CD4-positive, alpha-beta T cell treated with Interferon gamma for 1 hour (primary cell): ENCODE results near the gene KIF26B.

ENCODE experiments used
- DNase-seq: peaks from one replicate; pipeline ENCODE4 v3.0.0-alpha.2; 2020

The KIF26B gene

GRCh38 chr1:245245021-245245667 lies 90.4 kb downstream of the KIF26B start:
- no peak for DNase-seq

DNA sequence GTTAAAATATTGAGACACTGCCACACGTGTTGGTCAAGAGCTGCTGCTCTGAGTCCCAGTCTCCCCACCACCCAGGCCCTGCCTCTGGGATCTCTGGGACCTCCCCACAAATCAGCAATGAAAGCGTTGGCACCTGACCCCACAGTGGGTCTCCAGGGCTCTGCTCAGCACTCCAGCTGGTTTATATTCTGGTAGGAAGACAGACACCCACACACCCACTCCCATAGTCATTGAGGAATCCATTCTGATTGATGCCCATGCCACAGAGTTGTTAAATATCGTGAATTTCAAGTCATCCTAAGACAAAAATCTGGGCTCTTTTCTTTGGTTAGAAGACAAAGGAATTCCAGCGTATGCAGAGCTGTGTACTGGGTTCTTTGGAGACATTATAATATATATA lies 91.6 kb downstream of the KIF26B start:
- no peak for DNase-seq

DNA sequence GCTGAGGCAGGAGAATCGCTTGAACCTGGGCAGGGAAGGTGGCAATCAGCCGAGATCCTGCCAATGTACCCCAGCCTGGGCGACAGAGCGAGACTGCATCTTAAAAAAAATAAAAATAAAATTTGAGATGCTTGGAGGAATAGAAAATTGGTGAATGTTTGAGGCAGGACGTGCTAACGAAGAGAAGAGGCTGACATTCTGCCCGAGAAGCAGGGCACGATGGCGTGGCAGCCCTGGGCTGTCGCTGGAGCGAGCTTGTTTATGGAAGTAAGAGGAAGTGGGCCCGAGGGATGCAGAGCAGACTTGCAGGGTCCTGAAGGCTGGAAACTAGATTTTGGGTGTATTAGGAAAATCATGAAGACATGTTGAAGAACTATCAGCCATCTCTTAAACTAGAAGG lies 92.6 kb downstream of the KIF26B start:
- no peak for DNase-seq

DNA sequence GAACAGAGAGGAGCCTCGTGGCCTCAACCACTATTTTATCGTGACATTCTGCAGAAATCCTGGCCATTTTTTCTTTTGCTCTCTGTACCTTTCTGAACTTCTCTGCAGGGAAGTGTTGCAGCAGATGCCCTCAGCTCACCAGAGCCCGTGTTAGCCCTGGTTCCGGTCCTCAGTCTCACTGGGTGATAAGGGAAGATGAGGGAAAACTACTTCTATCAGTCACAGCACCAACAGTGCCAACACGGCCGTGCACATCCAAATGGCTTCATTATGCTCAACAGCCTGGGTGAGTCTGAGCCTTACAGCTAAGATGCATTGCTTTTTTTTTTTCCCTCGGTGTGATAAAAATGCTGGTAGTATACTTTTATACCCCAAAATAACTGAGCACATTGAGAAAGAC lies 93.0 kb downstream of the KIF26B start:
- no peak for DNase-seq

DNA sequence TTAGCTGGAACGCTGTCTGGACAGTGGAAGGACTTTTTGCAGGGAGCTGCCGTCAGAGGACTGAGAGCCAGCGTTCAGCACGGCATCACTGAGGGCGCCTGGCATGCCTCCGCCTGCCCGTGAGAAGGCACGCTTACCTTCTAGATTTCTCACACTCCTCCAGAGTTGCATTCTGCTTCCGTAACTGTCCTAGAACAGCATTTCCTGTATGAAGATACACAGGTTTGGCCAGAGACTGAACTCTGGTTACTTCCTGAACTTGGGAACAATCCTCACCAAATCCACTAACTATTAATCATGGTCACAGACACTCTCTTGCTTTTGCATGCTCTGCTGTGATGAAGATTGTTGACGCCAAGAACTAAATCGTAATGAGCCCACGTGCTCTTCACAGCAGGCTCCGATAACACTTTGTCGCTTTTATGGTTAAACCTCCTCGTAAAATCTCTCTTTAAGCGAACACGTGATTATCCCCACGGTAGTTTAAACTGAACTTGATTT lies 93.5 kb downstream of the KIF26B start:
- DNase-seq: no peak

DNA sequence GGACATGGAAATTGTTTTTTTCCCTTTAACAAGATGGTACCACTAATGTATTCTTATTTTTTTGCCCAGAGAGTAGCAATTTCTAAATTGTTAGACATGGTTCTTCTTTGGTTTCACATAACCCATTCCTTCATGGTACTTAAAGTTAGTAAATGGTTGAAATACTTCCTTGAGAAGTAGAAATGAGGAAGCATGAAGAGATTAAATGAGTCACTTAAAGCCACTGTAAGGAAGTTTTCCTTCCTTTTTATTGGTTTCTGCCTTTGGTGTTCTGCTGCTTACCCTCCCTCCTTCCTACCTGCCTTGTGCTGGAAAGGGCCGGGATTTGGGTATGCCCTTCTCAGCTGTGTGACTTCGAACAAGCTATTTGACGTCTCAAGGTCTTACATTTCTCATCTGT lies 101.0 kb downstream of the KIF26B start:
- no peak for DNase-seq

GRCh38 chr1:245256528-245256927 lies 101.7 kb downstream of the KIF26B start:
- DNase-seq: no peak

- peak; percentile 8 for DNase-seq
Measured at GRCh38 chr1:245258271-245258920, 103.6 kb downstream of the KIF26B start.

DNA sequence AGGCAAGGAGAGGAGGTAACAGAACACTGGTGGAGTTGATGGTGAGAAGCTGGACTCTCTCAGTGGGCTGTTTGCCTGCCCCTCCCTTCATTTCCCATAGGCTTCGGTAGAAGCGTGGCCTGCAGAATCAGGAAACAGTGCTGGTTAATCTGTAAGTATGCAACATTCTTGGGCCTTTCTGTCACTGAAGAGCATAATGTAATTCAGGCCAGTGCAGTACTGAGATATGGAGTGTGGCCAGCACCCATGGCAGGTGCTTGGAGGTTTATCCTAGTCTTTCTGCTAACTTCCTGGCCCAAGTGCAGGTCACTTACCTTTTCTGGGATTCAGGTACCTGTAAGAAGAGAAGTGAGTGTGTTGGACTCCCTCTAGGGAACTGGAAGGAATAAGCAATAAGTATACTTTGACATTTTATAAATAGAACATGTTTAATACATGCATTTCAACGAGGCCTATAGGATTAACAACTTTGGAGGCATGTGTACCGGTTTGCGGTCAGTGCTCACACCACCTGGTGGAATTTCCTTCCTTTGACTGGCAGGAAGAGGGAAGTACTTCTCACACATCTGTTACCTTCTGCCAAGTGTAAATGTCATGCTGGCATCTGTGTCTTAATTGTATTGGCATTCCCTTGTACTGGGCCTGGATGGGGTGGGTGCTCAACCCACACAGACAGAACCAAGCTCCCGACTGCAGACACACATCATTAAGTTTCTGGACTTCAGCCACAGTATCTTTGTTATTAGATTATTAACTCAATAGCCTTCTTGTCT lies 105.5 kb downstream of the KIF26B start:
- DNase-seq: no peak

GRCh38 chr1:245260883-245261282 lies 106.1 kb downstream of the KIF26B start:
- no peak for DNase-seq

DNA sequence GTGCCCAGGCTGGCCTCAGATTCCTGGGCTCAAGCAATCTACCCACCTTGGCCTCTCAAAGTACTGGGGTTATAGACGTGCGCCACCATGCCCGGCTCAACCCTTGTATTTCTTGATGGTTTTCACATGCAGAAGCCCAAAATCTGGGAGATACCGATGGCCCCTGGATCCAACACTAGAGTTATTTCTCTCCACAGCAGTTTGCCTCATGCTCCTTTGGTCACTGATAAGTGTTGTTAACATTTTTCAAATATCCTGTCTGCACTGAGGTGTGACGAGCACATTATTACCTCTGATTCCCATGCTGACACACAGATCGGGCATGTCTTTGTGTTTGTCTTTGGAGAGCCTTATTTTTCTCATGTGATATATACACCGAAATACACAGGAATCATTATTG lies 107.0 kb downstream of the KIF26B start:
- no peak for DNase-seq

DNA sequence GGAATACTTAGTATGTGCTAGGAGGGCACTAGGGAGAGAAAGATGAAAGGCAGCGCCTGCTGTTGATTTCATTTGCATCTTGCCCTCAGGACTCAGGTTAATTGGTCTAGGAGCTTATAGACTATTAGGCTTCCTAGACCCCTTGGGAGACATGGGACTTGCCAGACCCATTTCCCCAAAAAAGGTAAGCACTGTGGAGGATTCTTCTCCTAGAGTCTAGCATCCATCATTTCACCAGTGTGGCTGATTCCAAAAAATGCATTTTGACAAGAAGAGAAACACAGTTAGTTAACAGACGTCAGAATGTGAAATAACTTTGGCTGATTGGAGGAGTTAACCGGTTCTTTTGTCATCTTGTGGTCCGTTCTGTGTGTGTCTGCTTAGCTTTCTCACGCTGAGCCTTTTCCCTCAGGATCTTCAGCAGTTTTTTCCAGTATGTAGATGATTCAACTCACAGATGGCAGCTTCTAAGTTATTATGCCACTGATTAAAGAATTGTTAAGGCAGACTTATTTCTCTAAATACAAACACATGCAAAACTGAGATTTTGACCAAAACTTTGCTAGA lies 108.8 kb downstream of the KIF26B start:
- DNase-seq: no peak

- no peak for DNase-seq
Measured at GRCh38 chr1:245264226-245264625, 109.4 kb downstream of the KIF26B start.

- DNase-seq: no peak
Measured at GRCh38 chr1:245266105-245266504, 111.3 kb downstream of the KIF26B start.

GRCh38 chr1:245270063-245270462 lies 115.3 kb downstream of the KIF26B start:
- no peak for DNase-seq

DNA sequence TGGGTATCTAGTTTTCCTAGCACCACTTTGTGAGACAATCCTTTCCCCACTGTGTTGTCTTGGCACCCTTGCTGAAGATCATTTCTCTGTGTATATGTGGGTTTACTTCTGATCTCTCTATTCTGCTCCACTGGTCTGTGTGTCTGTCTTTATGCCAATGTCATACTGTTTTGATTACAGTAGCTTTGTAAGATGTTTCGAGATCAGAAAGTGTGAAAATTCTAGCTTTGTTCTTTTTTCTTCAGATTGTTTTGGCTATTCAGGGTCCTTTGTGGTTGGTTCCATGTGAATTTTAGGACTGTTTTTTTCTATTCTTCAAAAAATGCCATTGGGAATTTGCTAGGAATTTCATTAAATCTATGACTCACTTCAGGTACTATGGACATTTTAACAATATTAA lies 116.2 kb downstream of the KIF26B start:
- no peak for DNase-seq

DNA sequence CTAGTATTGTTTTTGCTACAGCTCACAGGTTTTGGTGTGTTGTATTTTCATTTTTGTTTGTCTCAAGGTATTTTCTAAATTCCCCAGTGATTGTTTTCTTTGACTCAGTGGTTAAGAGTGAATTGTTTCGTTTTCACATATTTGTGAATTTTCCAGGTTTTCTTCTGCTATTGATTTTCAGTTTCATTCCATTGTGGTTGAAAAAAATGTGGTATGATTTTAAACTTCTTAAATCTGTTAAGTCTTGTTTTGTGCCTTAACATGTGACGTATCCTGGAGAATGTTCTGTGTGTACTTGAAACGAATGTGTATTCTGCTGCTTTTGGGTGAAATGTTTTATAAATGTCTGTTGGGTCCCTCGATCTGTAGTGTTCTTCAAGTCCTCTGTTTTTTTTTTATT lies 117.9 kb downstream of the KIF26B start:
- DNase-seq: no peak

GRCh38 chr1:245276445-245276844 lies 121.7 kb downstream of the KIF26B start:
- no peak for DNase-seq

- no peak for DNase-seq
Measured at GRCh38 chr1:245277276-245277675, 122.5 kb downstream of the KIF26B start.

GRCh38 chr1:245278846-245279245 lies 124.1 kb downstream of the KIF26B start:
- no peak for DNase-seq

DNA sequence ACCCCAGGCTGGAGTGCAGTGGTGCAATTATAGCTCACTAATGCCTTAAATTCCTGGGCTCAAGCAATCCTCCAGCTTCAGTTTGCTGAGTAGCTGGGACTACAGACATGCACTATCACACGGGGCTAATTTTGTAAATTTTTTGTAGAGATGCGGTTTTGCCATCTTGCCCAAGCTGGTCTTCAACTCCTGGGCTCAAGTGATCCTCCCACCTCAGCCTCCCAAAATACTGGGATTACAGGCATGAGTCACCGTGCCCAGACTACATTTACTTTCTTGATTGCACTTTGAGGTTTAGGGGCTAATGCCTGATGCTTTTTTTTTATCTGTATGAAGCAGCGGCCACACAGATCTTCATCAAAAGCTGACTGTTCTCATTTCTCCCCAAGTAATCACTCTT lies 124.6 kb downstream of the KIF26B start:
- no peak for DNase-seq

- DNase-seq: no peak
Measured at GRCh38 chr1:245283001-245283400, 128.2 kb downstream of the KIF26B start.

DNA sequence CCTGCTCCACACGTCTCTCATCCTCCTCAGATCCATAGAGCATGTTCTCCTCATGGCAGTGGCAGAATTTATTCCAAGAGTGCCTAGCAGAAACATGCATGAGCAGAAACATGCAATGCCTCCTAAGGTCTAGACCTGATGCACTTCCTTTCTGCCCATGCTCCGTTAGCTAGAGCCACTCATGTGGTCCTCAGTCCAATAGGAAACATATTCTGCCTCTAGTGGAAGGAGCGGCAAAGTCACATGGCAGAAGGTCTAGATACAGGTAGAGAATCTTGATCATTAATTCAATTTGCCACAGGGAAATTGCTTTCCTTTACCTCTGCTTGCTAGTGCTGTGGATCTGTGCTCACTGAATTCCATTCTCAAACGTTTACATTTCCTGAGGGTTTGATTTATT lies 130.4 kb downstream of the KIF26B start:
- no peak for DNase-seq

DNA sequence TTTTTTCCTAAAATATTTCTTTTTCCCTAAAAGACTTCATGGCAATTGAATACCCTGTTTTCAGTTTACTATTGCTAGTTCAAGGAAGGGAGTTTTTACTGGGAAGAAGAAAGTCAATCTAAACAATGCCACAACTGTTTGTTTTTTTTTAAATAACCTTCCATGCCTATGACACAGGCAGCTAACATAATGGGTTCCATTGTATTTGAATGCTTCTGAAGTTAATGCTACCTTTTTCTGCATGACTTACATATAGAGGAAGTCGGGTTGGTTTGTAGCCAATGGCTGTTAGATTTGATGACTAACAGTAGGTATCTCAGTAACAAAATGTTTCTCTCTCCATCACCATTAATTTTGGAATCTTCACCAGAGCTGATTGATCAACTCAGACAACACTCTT lies 134.0 kb downstream of the KIF26B start:
- no peak for DNase-seq
